ENCODE measurements around the gene SMYD2. TPM values are rescaled to one million over a fixed set of nuclear protein-coding genes. Genes with fewer than 3 reads are reported as not detected.

The SMYD2 gene
- total RNA-seq, 1 donor from 2014 or later: 34.8 TPM

GRCh38 chr1:214351551-214352277, 70.8 kb downstream of the SMYD2 start:
- Mint-ChIP-seq H3K9me3 (no peaks in the 10 kb centered on the region), H3K36me3 (peaks cover 25% of the 10 kb centered on the region), H3K4me3 (no peak overlapping the region), H3K27ac (peak overlapping the region; percentile 70), H3K4me1 (peaks cover 34% of the 10 kb centered on the region), H3K27me3 (ENCODE audit: low read depth) (no peaks in the 10 kb centered on the region)
- DNase-seq (ENCODE audit: low spot score in 2 of 2, unreplicated experiment in 2 of 2): no peak
- no peak for TF ChIP-seq CTCF (IDR thresholded peaks at IDR 0.05; ENCODE audit: unreplicated experiment)

GRCh38 chr1:214352838-214353237, 71.9 kb downstream of the SMYD2 start:
- no peak for TF ChIP-seq CTCF (IDR thresholded peaks at IDR 0.05; ENCODE audit: unreplicated experiment)

GRCh38 chr1:214354440-214355148, 73.6 kb downstream of the SMYD2 start:
- Mint-ChIP-seq H3K4me3 (no peak overlapping the region), H3K9me3 (no peaks in the 10 kb centered on the region), H3K36me3 (peaks cover 31% of the 10 kb centered on the region), H3K4me1 (peaks cover 22% of the 10 kb centered on the region), H3K27ac (peak overlapping the region; percentile 52), H3K27me3 (ENCODE audit: low read depth) (no peaks in the 10 kb centered on the region)
- TF ChIP-seq CTCF (IDR thresholded peaks at IDR 0.05; ENCODE audit: unreplicated experiment): no peak
- no peak for DNase-seq (ENCODE audit: low spot score in 2 of 2, unreplicated experiment in 2 of 2)

More at GRCh38 chr1:214352838-214353237, 71.9 kb downstream of the SMYD2 start:
- Mint-ChIP-seq H3K4me3 (no peak overlapping the region), H3K27me3 (ENCODE audit: low read depth) (no peaks in the 10 kb centered on the region), H3K36me3 (peaks cover 29% of the 10 kb centered on the region), H3K9me3 (no peaks in the 10 kb centered on the region), H3K27ac (no peak overlapping the region), H3K4me1 (peaks cover 34% of the 10 kb centered on the region)
- DNase-seq (ENCODE audit: low spot score in 2 of 2, unreplicated experiment in 2 of 2): no peak

GRCh38 chr1:214360116-214360515, 79.2 kb downstream of the SMYD2 start:
- no peak for TF ChIP-seq CTCF (IDR thresholded peaks at IDR 0.05; ENCODE audit: unreplicated experiment)
- no peaks in the 10 kb centered on the region for H3K27me3 Mint-ChIP-seq (ENCODE audit: low read depth)
- H3K9me3 Mint-ChIP-seq: no peaks in the 10 kb centered on the region
- H3K4me1 Mint-ChIP-seq: peaks cover 10% of the 10 kb centered on the region
- H3K4me3 Mint-ChIP-seq: no peak overlapping the region
- no peak overlapping the region for H3K27ac Mint-ChIP-seq
- peaks cover 68% of the 10 kb centered on the region for H3K36me3 Mint-ChIP-seq
- DNase-seq (ENCODE audit: low spot score in 2 of 2, unreplicated experiment in 2 of 2): no peak

GRCh38 chr1:214360525-214361164, 79.7 kb downstream of the SMYD2 start:
- no peak overlapping the region for H3K4me3 Mint-ChIP-seq
- peaks cover 63% of the 10 kb centered on the region for H3K36me3 Mint-ChIP-seq
- peaks cover 10% of the 10 kb centered on the region for H3K4me1 Mint-ChIP-seq
- DNase-seq (ENCODE audit: low spot score in 2 of 2, unreplicated experiment in 2 of 2): no peak
- H3K27me3 Mint-ChIP-seq (ENCODE audit: low read depth): no peaks in the 10 kb centered on the region
- TF ChIP-seq CTCF (IDR thresholded peaks at IDR 0.05; ENCODE audit: unreplicated experiment): no peak
- no peaks in the 10 kb centered on the region for H3K9me3 Mint-ChIP-seq
- H3K27ac Mint-ChIP-seq: no peak overlapping the region

Data from mesothelial cell of epicardium (in vitro differentiated cells).